Choroid plexus epithelial cell (primary cell): Measurements from ENCODE around the gene CLDN22.
A peak's percentile ranks its signal among the peaks of the same experiment; 100 is the strongest.

Source experiments
- DNase-seq: peaks from one replicate; pipeline ENCODE4 v3.0.0-alpha.2; 2010; ENCODE audit warnings: low read depth
- H3K4me3 ChIP-seq: 2 replicates; pipeline ENCODE4 v1.5.1; 2011; ENCODE audit warnings: low read depth, mild to moderate bottlenecking, control low read depth, low read length, moderate library complexity
- TF ChIP-seq, protein P1 (sequence below): conservative IDR thresholded peaks from 2 replicates; pipeline ENCODE4 v1.5.1; 2011; ENCODE audit warnings: low read depth, mild to moderate bottlenecking, control low read depth, inconsistent platforms, low read length, moderate library complexity

The CLDN22 gene

GRCh38 chr4:183360161-183360919, 40.3 kb upstream of the CLDN22 start:
- DNase-seq: peak; percentile 53
- TF ChIP-seq, protein P1, sequence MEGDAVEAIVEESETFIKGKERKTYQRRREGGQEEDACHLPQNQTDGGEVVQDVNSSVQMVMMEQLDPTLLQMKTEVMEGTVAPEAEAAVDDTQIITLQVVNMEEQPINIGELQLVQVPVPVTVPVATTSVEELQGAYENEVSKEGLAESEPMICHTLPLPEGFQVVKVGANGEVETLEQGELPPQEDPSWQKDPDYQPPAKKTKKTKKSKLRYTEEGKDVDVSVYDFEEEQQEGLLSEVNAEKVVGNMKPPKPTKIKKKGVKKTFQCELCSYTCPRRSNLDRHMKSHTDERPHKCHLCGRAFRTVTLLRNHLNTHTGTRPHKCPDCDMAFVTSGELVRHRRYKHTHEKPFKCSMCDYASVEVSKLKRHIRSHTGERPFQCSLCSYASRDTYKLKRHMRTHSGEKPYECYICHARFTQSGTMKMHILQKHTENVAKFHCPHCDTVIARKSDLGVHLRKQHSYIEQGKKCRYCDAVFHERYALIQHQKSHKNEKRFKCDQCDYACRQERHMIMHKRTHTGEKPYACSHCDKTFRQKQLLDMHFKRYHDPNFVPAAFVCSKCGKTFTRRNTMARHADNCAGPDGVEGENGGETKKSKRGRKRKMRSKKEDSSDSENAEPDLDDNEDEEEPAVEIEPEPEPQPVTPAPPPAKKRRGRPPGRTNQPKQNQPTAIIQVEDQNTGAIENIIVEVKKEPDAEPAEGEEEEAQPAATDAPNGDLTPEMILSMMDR: no peak

DNA sequence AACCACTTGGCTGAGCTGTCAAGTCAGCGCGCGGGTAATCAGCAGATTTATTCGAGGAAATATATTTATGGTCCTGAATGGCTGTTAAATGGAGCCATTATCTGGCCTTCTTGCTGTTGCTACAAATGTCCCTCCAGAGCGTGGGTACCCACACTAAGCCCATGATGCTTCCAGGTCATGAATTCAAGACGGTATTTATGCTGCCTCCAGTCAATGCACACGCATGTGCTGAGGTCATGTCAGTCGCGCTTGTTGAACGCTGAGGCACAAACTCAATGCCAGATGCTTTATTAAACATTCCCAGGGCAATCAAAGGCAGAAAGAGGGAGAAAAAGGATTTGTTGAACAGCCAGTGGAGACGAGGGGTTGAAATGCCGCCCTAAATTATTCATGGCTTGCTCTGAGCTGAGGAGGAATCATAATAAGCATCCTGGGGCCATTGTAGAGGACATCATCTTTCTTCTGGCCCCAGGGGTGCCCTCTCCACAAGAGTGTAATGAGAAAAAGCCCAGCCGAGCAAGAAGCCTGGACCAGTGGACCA, 38.2 kb upstream of the CLDN22 start:
- TF ChIP-seq, protein P1: no peak
- H3K4me3 ChIP-seq: no peak overlapping the region
- no peak for DNase-seq

More at GRCh38 chr4:183360161-183360919, 40.3 kb upstream of the CLDN22 start:
- no peak overlapping the region for H3K4me3 ChIP-seq

DNA sequence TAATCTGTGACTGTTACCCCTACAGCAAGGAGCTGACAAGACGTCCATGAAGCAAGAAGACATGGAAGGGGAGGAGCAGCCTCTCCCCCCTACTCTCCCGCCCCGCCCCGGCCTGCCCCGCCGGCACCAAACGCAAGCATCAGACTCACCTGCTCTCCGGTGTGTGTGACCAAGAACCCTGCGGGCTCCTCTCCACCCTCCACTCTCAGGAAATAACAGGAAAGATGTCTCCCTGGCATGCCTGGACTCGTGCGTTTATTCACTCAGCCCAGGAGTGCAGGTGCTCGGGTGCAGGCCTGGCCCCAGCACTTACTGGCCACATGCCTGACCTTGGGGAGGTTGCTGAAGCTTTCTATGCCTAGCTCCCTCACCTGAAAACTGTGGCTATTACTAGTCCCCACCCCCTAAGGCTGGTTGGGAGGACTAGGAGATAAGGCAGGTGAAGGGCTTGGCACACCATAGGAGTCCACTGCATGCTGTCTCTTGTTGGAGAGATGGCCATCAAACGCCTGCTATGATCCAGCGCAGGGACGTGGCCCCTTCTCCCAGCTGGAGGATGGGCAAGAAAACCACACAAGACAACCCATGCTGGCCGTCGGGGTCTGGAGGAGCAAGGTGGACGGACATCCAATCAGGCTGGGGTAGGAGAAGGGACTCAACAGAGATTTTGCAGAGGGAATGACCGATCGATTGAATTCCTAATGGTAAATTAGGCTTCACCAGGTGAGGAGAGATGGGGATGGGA, 37.0 kb upstream of the CLDN22 start:
- H3K4me3 ChIP-seq: no peak overlapping the region
- no peak for DNase-seq
- TF ChIP-seq, protein P1: no peak

GRCh38 chr4:183356173-183356830, 36.2 kb upstream of the CLDN22 start:
- H3K4me3 ChIP-seq: no peak overlapping the region
- no peak for DNase-seq
- TF ChIP-seq, protein P1: no peak

DNA sequence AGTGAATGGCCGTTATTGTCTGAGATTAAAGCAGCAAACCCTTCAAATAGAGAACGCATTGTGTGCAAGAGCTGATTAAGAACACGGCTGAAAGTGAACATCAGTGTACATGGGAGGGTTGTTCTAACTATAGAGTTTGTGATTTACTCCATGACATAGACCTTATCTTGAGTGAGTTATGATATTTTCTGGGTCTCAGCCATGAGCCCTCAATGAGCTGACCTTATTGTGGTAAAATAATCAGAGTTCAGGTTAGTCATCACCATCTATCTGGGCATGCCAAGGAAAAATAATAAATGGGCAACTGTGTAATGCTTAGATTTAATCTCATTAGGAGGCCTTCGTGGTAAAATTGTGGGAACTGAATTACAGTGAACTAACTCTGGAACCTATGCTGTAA, 35.3 kb upstream of the CLDN22 start:
- no peak for DNase-seq
- H3K4me3 ChIP-seq: no peak overlapping the region
- TF ChIP-seq, protein P1: no peak

GRCh38 chr4:183354219-183354618, 34.1 kb upstream of the CLDN22 start:
- TF ChIP-seq, protein P1: no peak
- DNase-seq: no peak
- no peak overlapping the region for H3K4me3 ChIP-seq
